Measurements from ENCODE around the gene KCNQ1.

DNA sequence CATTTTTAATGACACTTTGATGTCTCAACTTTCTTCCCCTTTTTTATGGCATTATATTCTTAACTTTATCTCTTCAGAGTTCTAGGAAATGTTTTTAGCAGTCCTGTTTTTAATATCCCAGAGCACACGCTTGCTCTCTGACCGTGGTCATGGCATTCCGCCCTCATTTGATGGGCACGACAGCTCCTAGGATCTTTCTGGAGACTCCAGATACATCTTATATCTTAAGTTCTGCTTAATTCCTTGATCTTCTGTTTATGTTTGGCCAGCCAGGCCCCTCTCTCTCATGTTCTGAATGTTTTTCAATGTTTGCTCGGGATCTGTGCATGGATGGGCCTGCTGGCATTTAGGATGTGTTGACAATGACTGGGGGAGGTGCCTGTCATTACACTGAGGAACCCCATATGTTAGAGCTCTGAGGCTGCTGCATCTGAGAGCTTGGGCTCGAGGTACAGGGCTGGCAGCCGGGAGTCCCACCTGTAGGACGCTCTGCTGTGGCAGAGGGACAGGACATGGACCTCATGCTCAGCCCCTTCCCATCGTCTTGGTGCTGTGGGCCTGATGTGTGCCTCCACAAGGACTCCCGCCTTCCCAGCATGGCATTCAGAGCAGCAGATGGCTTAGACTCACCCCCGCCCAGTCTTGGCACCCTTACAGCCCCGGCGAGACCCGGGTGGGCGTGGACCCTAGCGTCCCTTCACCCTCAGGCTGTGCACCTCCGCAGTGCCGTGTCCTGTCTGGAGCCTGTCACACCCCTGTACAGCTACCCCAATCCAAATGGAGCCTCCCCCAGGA, 365.8 kb downstream of the KCNQ1 start:
- no peak for TF ChIP-seq POLR2A (IDR thresholded peaks at IDR 0.05)
- no peak for TF ChIP-seq CTCF (IDR thresholded peaks at IDR 0.05)

All from body of pancreas (tissue), 4 donors.